Measurements from ENCODE around the gene FAM162B.

Gene FAM162B

GRCh38 chr6:116767715-116768114 lies 2.2 kb upstream of the FAM162B start:
- no peak for TF ChIP-seq TAF1 (IDR thresholded peaks at IDR 0.05; ENCODE audit: low read depth)
- no peak for TF ChIP-seq RAD21 (IDR thresholded peaks at IDR 0.05; ENCODE audit: low read depth)
- TF ChIP-seq EP300 (IDR thresholded peaks at IDR 0.05; ENCODE audit: borderline replicate concordance) = no peak
- TF ChIP-seq TCF12 (IDR thresholded peaks at IDR 0.05; ENCODE audit: low read depth) = no peak
- no peak for TF ChIP-seq USF1 (IDR thresholded peaks at IDR 0.05)
- TF ChIP-seq EGR1 (IDR thresholded peaks at IDR 0.05) = no peak
- TF ChIP-seq YY1 (IDR thresholded peaks at IDR 0.05; ENCODE audit: low read depth) = no peak

GRCh38 chr6:116766506-116767176 lies 1.1 kb upstream of the FAM162B start:
- no peak for TF ChIP-seq NFIC (IDR thresholded peaks at IDR 0.05)
- no peak for TF ChIP-seq TCF12 (IDR thresholded peaks at IDR 0.05; ENCODE audit: low read depth)
- TF ChIP-seq ZBTB7A (IDR thresholded peaks at IDR 0.05; ENCODE audit: low read depth) = no peak
- TF ChIP-seq CEBPB (IDR thresholded peaks at IDR 0.05) = no peak
- TF ChIP-seq RAD21 (IDR thresholded peaks at IDR 0.05; ENCODE audit: low read depth) = no peak
- TF ChIP-seq CREB1 (IDR thresholded peaks at IDR 0.05; ENCODE audit: low read depth) = no peak
- TF ChIP-seq FOXM1 (IDR thresholded peaks at IDR 0.05; ENCODE audit: borderline replicate concordance, low read depth) = no peak
- TF ChIP-seq REST (IDR thresholded peaks at IDR 0.05; ENCODE audit: low read depth) = no peak

GRCh38 chr6:116764629-116764960 lies 924 bp downstream of the FAM162B start:
- no peak for TF ChIP-seq TAF1 (IDR thresholded peaks at IDR 0.05; ENCODE audit: low read depth)
- no peak for TF ChIP-seq MAX (IDR thresholded peaks at IDR 0.05)
- no peak for TF ChIP-seq CEBPB (IDR thresholded peaks at IDR 0.05)
- no peak for TF ChIP-seq YY1 (IDR thresholded peaks at IDR 0.05; ENCODE audit: low read depth)
- no peak for TF ChIP-seq FOXM1 (IDR thresholded peaks at IDR 0.05; ENCODE audit: borderline replicate concordance, low read depth)
- no peak for TF ChIP-seq ZBTB7A (IDR thresholded peaks at IDR 0.05; ENCODE audit: low read depth)
- no peak for TF ChIP-seq EP300 (IDR thresholded peaks at IDR 0.05; ENCODE audit: borderline replicate concordance)
- TF ChIP-seq USF1 (IDR thresholded peaks at IDR 0.05) = no peak
- no peak for TF ChIP-seq TEAD4 (IDR thresholded peaks at IDR 0.05)
- no peak for TF ChIP-seq TCF12 (IDR thresholded peaks at IDR 0.05; ENCODE audit: low read depth)
- TF ChIP-seq NFIC (IDR thresholded peaks at IDR 0.05) = no peak
- no peak for TF ChIP-seq RAD21 (IDR thresholded peaks at IDR 0.05; ENCODE audit: low read depth)

- TF ChIP-seq REST (IDR thresholded peaks at IDR 0.05; ENCODE audit: low read depth) (no peak), ZBTB7A (IDR thresholded peaks at IDR 0.05; ENCODE audit: low read depth) (no peak), NFIC (IDR thresholded peaks at IDR 0.05) (no peak), FOXM1 (IDR thresholded peaks at IDR 0.05; ENCODE audit: borderline replicate concordance, low read depth) (no peak), MAX (IDR thresholded peaks at IDR 0.05) (no peak), YY1 (IDR thresholded peaks at IDR 0.05; ENCODE audit: low read depth) (no peak), TEAD4 (IDR thresholded peaks at IDR 0.05) (no peak), EGR1 (IDR thresholded peaks at IDR 0.05) (no peak), CEBPB (IDR thresholded peaks at IDR 0.05) (no peak), EP300 (IDR thresholded peaks at IDR 0.05; ENCODE audit: borderline replicate concordance) (no peak), CREB1 (IDR thresholded peaks at IDR 0.05; ENCODE audit: low read depth) (no peak), USF1 (IDR thresholded peaks at IDR 0.05) (no peak), RAD21 (IDR thresholded peaks at IDR 0.05; ENCODE audit: low read depth) (no peak), TCF12 (IDR thresholded peaks at IDR 0.05; ENCODE audit: low read depth) (no peak), TAF1 (IDR thresholded peaks at IDR 0.05; ENCODE audit: low read depth) (no peak)
These were observed 1.5 kb downstream of the FAM162B start for GRCh38 chr6:116763906-116764628.

- TF ChIP-seq TEAD4 (IDR thresholded peaks at IDR 0.05) = no peak
- TF ChIP-seq TAF1 (IDR thresholded peaks at IDR 0.05; ENCODE audit: low read depth) = no peak
- TF ChIP-seq USF1 (IDR thresholded peaks at IDR 0.05) = no peak
- TF ChIP-seq YY1 (IDR thresholded peaks at IDR 0.05; ENCODE audit: low read depth) = no peak
- no peak for TF ChIP-seq CEBPB (IDR thresholded peaks at IDR 0.05)
- no peak for TF ChIP-seq REST (IDR thresholded peaks at IDR 0.05; ENCODE audit: low read depth)
- no peak for TF ChIP-seq CREB1 (IDR thresholded peaks at IDR 0.05; ENCODE audit: low read depth)
- no peak for TF ChIP-seq ZBTB7A (IDR thresholded peaks at IDR 0.05; ENCODE audit: low read depth)
- no peak for TF ChIP-seq NFIC (IDR thresholded peaks at IDR 0.05)
- no peak for TF ChIP-seq EGR1 (IDR thresholded peaks at IDR 0.05)
These were observed 2.5 kb downstream of the FAM162B start for GRCh38 chr6:116763048-116763447.

Data from Ishikawa (cell line).